Small intestine (tissue), 7 donors: ENCODE measurements around the gene ZNF791. TPM values are rescaled to one million over a fixed set of nuclear protein-coding genes. Genes with fewer than 3 reads are reported as not detected.
"Not testable (repeated sequence)": the region's sequence is repeated elsewhere in the genome, so short reads cannot be mapped to it uniquely, and the experiment has no call there.

ENCODE experiments used
- DNase-seq, 2 donors: peaks; one replicate each; pipeline versions ENCODE4 v3.0.0 to v3.0.0-alpha.2; 2013
- FAIRE-seq: peaks from 2 replicates; lab custom pipeline; 2012; peaks lifted over from hg19 to GRCh38; lab: Jason Lieb, UNC
- H3K27ac ChIP-seq, 3 donors: one replicate each; pipeline ENCODE4 v1.5.1; 2013; ENCODE audit warnings: low read length in 2 of 3, mild to moderate bottlenecking in 2 of 3, control low read depth in 1 of 3, inconsistent platforms in 1 of 3, low read depth in 1 of 3, moderate library complexity in 1 of 3
- H3K27me3 ChIP-seq, 3 donors: one replicate each; pipeline ENCODE4 v1.6.1; 2013; ENCODE audit warnings: low read length in 3 of 3, inconsistent platforms in 1 of 3; ENCODE audit not compliant: control insufficient read depth in 3 of 3, insufficient read depth in 3 of 3
- H3K36me3 ChIP-seq, 3 donors: one replicate each; pipeline ENCODE4 v1.6.1; 2013; ENCODE audit warnings: low read length in 3 of 3, inconsistent platforms in 1 of 3, low read depth in 1 of 3, mild to moderate bottlenecking in 1 of 3, moderate library complexity in 1 of 3; ENCODE audit not compliant: control insufficient read depth in 3 of 3, insufficient read depth in 2 of 3
- H3K4me1 ChIP-seq, 3 donors: one replicate each; pipeline ENCODE4 v1.6.1; 2013; ENCODE audit warnings: low read length in 2 of 3, inconsistent platforms in 1 of 3, low read depth in 1 of 3, mild to moderate bottlenecking in 1 of 3, moderate library complexity in 1 of 3; ENCODE audit not compliant: control insufficient read depth in 3 of 3, insufficient read depth in 2 of 3
- H3K4me3 ChIP-seq, 3 donors: one replicate each; pipeline ENCODE4 v1.5.1; 2013; ENCODE audit warnings: low read length in 3 of 3, control low read depth in 1 of 3, inconsistent platforms in 1 of 3, low read depth in 1 of 3, mild to moderate bottlenecking in 1 of 3, moderate library complexity in 1 of 3
- H3K9me3 ChIP-seq, 2 donors: one replicate each; pipeline ENCODE4 v1.6.1; 2013; ENCODE audit warnings: low read depth in 1 of 2, low read length in 1 of 2; ENCODE audit not compliant: control insufficient read depth in 2 of 2, insufficient read depth in 1 of 2
- WGBS, 3 donors: extraction: QIAGEN DNeasy Blood & Tissue Kit; methylation state at CpG; one replicate each; pipeline ENCODE4 v1.1.7; 2013; 5-methylcytosine and 5-hydroxymethylcytosine counted together
- polyA plus RNA-seq, 4 donors: library from polyadenylated mRNA; stranded (reverse) in 3 of 4; unstranded in 1 of 4; fragments of 200-250 nt in 3 of 4; fragments of 120-200 nt in 1 of 4; gene quantifications; one replicate each; pipeline versions ENCODE4 v1.2.1 to v1.2.3, GENCODE V29; 2013
- donor health status: healthy with polysubstance abuse.
- donor health status: control.
- donor health status: control.
- donor health status: Bipolar disorder and iron deficiency.
- donor health status: healthy.

ZNF791 gene
- polyA plus RNA-seq, 4 donors: 4.7 to 17.7 (median 5.8) TPM

DNA sequence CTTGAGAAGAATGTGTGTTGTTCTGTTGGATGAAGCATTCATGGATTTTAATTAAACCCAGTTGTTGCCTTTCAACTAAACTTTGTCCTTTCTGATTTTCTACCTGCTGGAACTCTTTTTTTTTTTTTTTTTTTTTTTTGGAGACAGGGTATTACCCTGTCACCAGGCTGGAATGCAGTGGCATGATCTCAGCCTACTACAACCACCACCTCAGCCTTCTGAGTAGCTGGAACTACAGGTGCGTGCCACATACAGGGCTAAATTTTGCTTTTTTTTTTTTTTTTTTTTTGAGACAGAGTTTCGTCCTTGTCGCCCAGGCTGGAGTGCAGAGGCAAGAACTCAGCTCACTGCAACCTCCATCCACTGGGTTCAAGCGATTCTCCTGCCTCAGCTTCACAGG lies 6.9 kb downstream of the ZNF791 start:
- FAIRE-seq (no peak), DNase-seq (no peak)
- 79 to 100% (median 86%) methylated on average over 4 of the region's 4 CpGs for WGBS, 3 donors
- no peaks in the 10 kb centered on the region for H3K27me3 ChIP-seq
- no peak overlapping the region for H3K27ac ChIP-seq
- H3K4me3 ChIP-seq: no peak overlapping the region
- peaks cover 0 to 6% (median 0%) of the 10 kb centered on the region in 3 donors for H3K4me1 ChIP-seq
- peaks cover 0 to 17% of the 10 kb centered on the region in 2 donors for H3K9me3 ChIP-seq
- peaks cover 4 to 35% (median 4%) of the 10 kb centered on the region in 3 donors for H3K36me3 ChIP-seq

DNA sequence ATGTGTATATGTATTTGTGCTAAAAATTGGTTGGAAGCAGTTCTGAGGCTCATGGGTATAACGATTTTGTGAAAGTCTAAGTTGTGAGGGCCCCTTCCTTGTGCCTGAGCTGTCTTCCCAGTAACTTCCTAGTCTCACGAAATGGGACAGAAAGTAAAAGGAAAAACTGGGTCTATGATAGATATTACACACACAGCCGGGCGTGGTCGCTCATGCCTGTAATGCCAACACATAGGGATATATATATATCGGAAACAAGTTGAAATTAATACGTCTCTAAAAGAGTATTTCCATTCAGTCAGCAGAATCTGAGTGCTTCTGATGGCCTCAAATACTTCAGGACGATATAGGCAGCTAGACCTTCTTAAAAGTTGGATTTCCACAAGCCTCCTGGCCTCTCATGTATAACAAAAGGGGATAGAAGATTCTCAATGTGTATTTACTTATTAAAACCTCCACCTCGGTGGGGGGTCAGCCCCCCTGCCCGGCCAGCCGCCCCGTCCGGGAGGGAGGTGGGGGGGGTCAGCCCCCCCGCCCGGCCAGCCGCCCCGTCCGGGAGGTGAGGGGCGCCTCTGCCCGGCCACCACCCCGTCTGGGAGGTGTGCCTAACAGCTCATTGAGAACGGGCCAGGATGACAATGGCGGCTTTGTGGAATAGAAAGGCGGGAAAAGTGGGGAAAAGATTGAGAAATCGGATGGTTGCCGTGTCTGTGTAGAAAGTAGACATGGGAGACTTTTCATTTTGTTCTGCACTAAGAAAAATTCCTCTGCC lies 10.7 kb downstream of the ZNF791 start:
- not testable (repeated sequence) for FAIRE-seq
- WGBS, 3 donors: 76 to 95% (median 85%) methylated on average over 10 to 26 of the region's 26 CpGs

DNA sequence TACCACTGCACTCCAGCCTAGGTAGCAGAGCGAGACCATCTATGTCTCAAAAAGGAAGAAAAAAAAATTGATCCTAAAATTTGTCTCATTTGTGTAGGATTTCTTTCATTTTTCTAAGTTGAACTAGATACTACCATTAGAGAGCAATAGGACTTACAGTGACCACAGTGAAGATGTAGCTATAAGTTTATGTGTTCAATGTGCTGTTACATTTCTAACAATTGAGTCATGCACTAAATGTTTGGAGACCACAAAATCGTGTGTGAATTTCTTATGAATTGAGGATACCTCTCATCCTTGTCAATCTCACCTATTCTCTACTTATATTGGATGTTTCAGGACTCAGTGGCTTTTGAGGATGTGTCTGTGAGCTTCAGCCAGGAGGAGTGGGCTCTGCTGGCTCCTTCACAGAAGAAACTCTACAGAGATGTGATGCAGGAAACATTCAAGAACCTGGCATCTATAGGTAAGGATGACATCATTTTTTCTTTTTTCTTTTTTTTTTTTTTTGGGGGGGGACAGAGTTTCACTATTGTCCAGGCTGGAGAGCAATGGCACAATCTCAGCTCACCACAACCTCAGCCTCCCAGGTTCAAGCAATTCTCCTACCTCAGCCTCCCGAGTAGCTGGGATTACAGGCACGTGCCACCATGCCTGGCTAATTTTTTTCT lies 12.8 kb downstream of the ZNF791 start:
- Histone ChIP-seq H3K27me3 (no peaks in the 10 kb centered on the region), H3K4me3 (no peak overlapping the region), H3K36me3 (peaks cover 18 to 54% (median 27%) of the 10 kb centered on the region in 3 donors), H3K27ac (no peak overlapping the region), H3K9me3 (peaks cover 0 to 57% of the 10 kb centered on the region in 2 donors), H3K4me1 (no peaks in the 10 kb centered on the region)
- no peak for DNase-seq
- 92 to 98% (median 92%) methylated on average over 4 of the region's 4 CpGs for WGBS, 3 donors
- no peak for FAIRE-seq

More for the DNA sequence above, 10.7 kb downstream of the ZNF791 start:
- H3K4me1 ChIP-seq, H3K27me3 ChIP-seq, H3K27ac ChIP-seq, DNase-seq, H3K4me3 ChIP-seq: not testable (repeated sequence)
- H3K36me3 ChIP-seq: peaks cover 11 to 48% (median 14%) of the 10 kb centered on the region in 3 donors
- peaks cover 0 to 38% of the 10 kb centered on the region in 2 donors for H3K9me3 ChIP-seq

DNA sequence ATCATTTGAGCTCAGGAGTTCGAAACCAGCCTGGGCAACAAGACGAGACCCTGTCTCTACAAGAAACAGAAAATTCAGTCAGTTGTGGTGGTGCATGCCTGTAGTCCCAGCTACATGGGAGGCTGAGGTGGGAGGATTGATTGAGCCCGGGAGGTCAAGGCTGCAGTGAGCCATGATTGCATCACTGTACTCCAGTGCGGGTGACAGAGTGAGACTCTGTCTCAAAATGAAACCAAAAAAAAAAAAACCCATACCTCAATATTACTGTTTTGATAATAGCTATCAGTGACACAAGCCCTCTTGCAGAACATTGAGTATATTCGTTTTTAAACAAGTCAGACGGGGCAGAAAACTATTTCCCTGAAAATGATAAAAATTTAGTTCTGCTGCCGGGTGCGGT lies 16.2 kb downstream of the ZNF791 start:
- 85 to 91% (median 87%) methylated on average over 8 of the region's 8 CpGs for WGBS, 3 donors
- Histone ChIP-seq H3K27ac (no peak overlapping the region), H3K4me3 (no peak overlapping the region), H3K27me3 (no peaks in the 10 kb centered on the region), H3K4me1 (no peaks in the 10 kb centered on the region), H3K36me3 (peaks cover 18 to 58% (median 37%) of the 10 kb centered on the region in 3 donors), H3K9me3 (peaks cover 0 to 54% of the 10 kb centered on the region in 2 donors)
- FAIRE-seq: no peak
- no peak for DNase-seq

DNA sequence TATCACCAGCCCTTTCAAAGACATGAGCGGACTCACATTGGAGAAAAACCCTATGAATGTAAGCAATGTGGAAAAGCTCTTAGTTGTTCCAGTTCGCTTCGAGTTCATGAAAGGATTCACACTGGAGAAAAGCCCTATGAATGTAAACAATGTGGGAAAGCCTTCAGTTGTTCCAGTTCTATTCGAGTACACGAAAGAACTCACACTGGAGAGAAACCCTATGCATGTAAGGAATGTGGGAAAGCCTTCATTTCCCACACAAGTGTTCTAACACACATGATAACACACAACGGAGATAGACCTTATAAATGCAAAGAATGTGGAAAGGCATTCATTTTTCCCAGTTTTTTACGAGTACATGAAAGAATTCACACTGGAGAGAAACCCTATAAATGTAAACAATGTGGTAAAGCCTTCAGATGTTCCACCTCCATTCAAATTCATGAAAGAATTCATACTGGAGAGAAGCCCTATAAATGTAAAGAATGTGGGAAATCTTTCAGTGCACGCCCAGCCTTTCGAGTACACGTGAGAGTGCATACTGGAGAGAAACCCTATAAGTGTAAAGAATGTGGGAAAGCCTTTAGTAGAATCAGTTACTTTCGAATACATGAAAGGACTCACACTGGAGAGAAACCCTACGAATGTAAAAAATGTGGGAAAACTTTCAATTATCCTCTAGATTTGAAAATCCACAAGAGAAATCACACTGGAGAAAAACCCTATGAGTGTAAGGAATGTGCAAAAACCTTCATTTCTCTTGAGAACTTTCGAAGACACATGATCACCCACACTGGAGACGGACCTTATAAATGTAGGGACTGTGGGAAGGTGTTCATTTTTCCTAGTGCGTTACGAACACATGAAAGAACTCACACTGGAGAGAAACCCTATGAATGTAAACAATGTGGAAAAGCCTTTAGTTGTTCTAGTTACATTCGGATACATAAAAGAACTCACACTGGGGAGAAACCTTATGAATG lies 17.6 kb downstream of the ZNF791 start:
- peak overlapping the region in 1 of 3 donors; percentile 15 for H3K4me3 ChIP-seq
- H3K4me1 ChIP-seq: no peaks in the 10 kb centered on the region
- FAIRE-seq (no peak), DNase-seq (no peak)
- 97 to 99% (median 98%) methylated on average over 17 of the region's 17 CpGs for WGBS, 3 donors
- no peaks in the 10 kb centered on the region for H3K27me3 ChIP-seq
- H3K36me3 ChIP-seq: peaks cover 18 to 53% (median 35%) of the 10 kb centered on the region in 3 donors
- no peak overlapping the region for H3K27ac ChIP-seq
- peaks cover 0 to 44% of the 10 kb centered on the region in 2 donors for H3K9me3 ChIP-seq

- no peak for FAIRE-seq
- Histone ChIP-seq H3K4me3 (no peak overlapping the region), H3K36me3 (peaks cover 18 to 45% (median 35%) of the 10 kb centered on the region in 3 donors), H3K4me1 (no peaks in the 10 kb centered on the region), H3K27ac (no peak overlapping the region), H3K27me3 (no peaks in the 10 kb centered on the region), H3K9me3 (peaks cover 0 to 44% of the 10 kb centered on the region in 2 donors)
- no peak for DNase-seq
- 89 to 99% (median 97%) methylated on average over 7 of the region's 7 CpGs for WGBS, 3 donors
Observed at GRCh38 chr19:12629215-12629614, 18.5 kb downstream of the ZNF791 start.

- H3K4me3 ChIP-seq: no peak overlapping the region
- FAIRE-seq (no peak), DNase-seq (no peak)
- no peaks in the 10 kb centered on the region for H3K36me3 ChIP-seq
- no peaks in the 10 kb centered on the region for H3K27me3 ChIP-seq
- WGBS, 3 donors: 19 to 76% (median 56%) methylated on average over 13 of the region's 13 CpGs
- H3K9me3 ChIP-seq: no peaks in the 10 kb centered on the region
- H3K27ac ChIP-seq: no peak overlapping the region
- H3K4me1 ChIP-seq: peaks cover 0 to 8% (median 0%) of the 10 kb centered on the region in 3 donors
Observed at GRCh38 chr19:12636631-12637030, 25.9 kb downstream of the ZNF791 start.
